Thymus (tissue), 11 donors: ENCODE results near the gene UPF1. TPM values are rescaled to one million over a fixed set of nuclear protein-coding genes. Genes with fewer than 3 reads are reported as not detected.

Source experiments
- DNase-seq, 9 donors: peaks; one replicate each; pipeline ENCODE4 v3.0.0-alpha.2; 2013; ENCODE audit warnings: low spot score in 9 of 9, low read depth in 6 of 9, missing footprints in 1 of 9
- H3K27ac ChIP-seq, 2 donors: one replicate each; pipeline ENCODE4 v1.5.1; 2013; ENCODE audit warnings: control low read depth in 1 of 2, low read depth in 1 of 2, low read length in 1 of 2, mild to moderate bottlenecking in 1 of 2, moderate library complexity in 1 of 2
- H3K27me3 ChIP-seq, 2 donors: one replicate each; pipeline ENCODE4 v1.5.1; 2013; ENCODE audit warnings: low read length in 1 of 2; ENCODE audit not compliant: control insufficient read depth in 2 of 2, insufficient read depth in 1 of 2
- H3K36me3 ChIP-seq, 2 donors: one replicate each; pipeline ENCODE4 v1.5.1; 2013; ENCODE audit warnings: low read length in 1 of 2, mild to moderate bottlenecking in 1 of 2, moderate library complexity in 1 of 2; ENCODE audit not compliant: control insufficient read depth in 2 of 2, insufficient read depth in 2 of 2
- H3K4me1 ChIP-seq, 2 donors: one replicate each; pipeline ENCODE4 v1.5.1; 2013; ENCODE audit warnings: low read length in 2 of 2; ENCODE audit not compliant: control insufficient read depth in 2 of 2, insufficient read depth in 2 of 2
- H3K4me3 ChIP-seq, 2 donors: one replicate each; pipeline ENCODE4 v1.5.1; 2013; ENCODE audit warnings: low read length in 2 of 2, control low read depth in 1 of 2, mild to moderate bottlenecking in 1 of 2
- H3K9me3 ChIP-seq, 2 donors: one replicate each; pipeline ENCODE4 v1.5.1; 2013; ENCODE audit warnings: low read length in 1 of 2, mild to moderate bottlenecking in 1 of 2; ENCODE audit not compliant: control insufficient read depth in 2 of 2, insufficient read depth in 1 of 2
- WGBS: extraction: QIAGEN DNeasy Blood & Tissue Kit; methylation state at CpG from one replicate; pipeline ENCODE4 v1.1.7; 2013; 5-methylcytosine and 5-hydroxymethylcytosine counted together
- polyA plus RNA-seq: library from polyadenylated mRNA; stranded (reverse); fragments of 200-250 nt; gene quantifications from one replicate; pipeline ENCODE4 v1.2.3, GENCODE V29; 2013
- total RNA-seq: library from RNA; stranded (reverse); fragments of 120-200 nt; gene quantifications from one replicate; pipeline ENCODE4 v1.2.4, GENCODE V29; 2013
- donor health status: healthy.

The UPF1 gene
- total and polyA plus RNA-seq, 2 donors = 25.4 to 61.0 TPM

DNA sequence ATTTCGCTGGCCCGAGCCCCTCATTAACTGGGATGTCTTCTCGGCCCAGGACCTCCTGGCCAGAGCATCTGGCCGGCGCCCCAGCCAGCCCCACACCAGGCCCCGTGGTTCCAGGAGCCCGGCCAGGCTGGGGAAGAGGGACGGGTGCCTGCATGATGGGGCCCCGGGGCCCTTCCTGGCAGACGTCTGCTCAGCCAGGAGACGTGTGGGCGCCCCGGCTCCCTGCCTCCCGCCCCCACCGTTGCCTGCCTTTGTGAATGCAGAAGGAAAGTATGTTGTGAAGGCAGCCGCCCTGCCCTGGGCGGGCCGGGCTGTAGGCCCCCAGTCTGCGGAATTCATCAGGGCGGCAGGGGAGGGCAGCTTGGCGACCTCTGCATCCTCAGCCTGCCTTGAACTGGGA is 36.2 kb upstream of the UPF1 start:
- Histone ChIP-seq H3K27ac (no peak overlapping the region), H3K9me3 (peaks cover 0 to 1% of the 10 kb centered on the region in 2 donors), H3K4me3 (no peak overlapping the region), H3K36me3 (no peaks in the 10 kb centered on the region), H3K27me3 (peaks cover 44 to 89% of the 10 kb centered on the region in 2 donors), H3K4me1 (peaks cover 0 to 3% of the 10 kb centered on the region in 2 donors)
- DNase-seq = no peak
- 17% methylated on average over 21 of the region's 21 CpGs for WGBS

DNA sequence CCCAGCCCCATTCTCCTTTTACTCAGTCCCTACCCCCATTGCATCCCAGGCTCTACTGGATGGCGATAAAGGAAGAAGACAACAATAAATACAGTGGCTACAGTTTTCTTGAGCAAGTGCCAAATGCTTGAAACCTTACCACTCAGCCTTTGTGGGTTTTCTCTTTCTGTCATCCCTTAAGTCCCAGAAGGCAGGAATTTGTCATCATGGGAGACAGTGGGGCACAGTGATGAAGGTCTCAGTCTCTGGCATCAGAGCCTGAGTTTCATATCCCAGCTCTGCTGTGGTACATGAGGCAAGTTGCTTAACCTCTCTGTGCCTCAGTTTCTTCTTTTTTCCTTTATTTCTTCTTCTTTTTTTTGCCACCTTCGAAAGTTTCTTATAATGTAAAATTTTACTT is 35.5 kb upstream of the UPF1 start:
- H3K27ac ChIP-seq = no peak overlapping the region
- peaks cover 37 to 89% of the 10 kb centered on the region in 2 donors for H3K27me3 ChIP-seq
- no peak for DNase-seq
- H3K36me3 ChIP-seq = no peaks in the 10 kb centered on the region
- H3K4me1 ChIP-seq = peaks cover 0 to 3% of the 10 kb centered on the region in 2 donors
- no peak overlapping the region for H3K4me3 ChIP-seq
- 88% methylated on average over 2 of the region's 2 CpGs for WGBS
- H3K9me3 ChIP-seq = no peaks in the 10 kb centered on the region

DNA sequence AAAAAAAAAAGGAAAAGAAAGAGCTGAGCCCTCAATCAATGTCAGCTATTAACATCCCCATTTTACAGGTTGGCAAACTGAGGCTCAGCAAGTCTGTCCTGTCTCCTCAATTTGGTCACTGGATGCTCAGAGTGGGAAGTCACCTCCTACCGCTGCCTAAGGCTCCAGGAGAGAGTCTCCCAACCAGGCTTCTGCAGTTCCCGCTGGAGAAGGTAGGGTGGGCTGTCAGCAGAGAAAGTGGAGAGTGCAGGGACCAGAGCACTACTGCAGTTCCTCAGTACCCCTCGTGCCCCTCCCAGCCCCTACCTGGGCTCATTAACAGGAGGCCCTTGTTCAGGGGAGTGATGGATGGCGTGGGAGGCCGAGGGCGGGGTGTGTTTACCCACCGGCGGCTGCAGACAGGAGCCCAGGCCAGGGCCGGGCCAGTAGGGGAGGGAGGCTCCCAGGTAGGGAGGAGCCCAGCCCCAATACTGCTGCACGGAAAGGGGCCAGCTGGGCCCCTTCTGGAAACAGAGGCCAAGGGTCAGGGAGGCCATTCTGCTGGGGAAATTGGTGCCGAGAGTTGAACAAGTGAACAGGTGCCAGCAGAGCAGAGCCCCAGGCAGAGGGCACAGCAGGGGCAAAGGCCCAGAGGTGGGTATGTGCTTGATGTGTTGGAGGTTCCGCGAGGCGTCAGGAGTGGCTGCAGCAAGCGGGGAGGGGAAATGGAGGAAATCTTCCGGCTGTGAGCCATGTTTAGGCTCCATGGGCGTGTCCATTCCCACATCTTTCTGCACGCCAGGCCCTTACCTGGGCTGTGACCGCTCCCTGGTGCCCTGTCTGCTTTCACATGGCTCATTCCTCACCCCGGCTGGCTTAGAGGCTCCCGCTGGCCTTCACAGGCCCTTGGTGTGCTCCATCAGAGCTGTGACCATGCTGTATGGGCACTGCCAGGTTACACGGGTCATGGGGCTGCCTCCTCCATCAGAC is 33.1 kb upstream of the UPF1 start:
- Histone ChIP-seq H3K27ac (no peak overlapping the region), H3K9me3 (no peaks in the 10 kb centered on the region), H3K36me3 (no peaks in the 10 kb centered on the region), H3K27me3 (peaks cover 15 to 72% of the 10 kb centered on the region in 2 donors), H3K4me1 (peaks cover 0 to 3% of the 10 kb centered on the region in 2 donors), H3K4me3 (no peak overlapping the region)
- 59% methylated on average over 22 of the region's 22 CpGs for WGBS
- no peak for DNase-seq

DNA sequence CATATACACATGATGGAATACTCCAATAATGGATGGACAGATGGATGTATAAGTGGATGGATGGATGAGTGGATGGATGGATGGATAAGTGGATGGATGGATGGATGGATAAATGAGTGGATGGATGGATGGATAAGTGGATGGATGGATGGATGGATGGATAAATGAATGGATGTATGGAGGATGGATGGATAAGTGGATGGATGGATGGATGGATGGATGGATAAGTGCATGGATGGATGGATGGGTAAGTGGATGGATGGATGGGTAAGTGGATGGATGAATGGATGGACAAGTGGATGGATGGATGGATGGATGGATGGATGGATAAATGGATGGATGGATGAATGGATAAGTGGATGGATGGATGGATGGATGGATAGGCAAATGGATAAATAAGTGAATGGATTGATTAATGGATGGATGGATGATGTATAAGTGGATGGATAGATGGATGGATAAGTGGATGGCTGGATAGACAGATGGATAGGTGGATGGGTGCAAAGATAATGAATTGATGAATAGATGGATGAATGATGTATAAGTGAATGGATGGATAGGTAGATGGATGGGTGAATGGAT is 32.3 kb upstream of the UPF1 start:
- no peak for DNase-seq
- Histone ChIP-seq H3K27me3 (peaks cover 10 to 67% of the 10 kb centered on the region in 2 donors), H3K4me3 (no peak overlapping the region), H3K4me1 (peaks cover 0 to 3% of the 10 kb centered on the region in 2 donors), H3K9me3 (no peaks in the 10 kb centered on the region), H3K36me3 (no peaks in the 10 kb centered on the region), H3K27ac (no peak overlapping the region)

DNA sequence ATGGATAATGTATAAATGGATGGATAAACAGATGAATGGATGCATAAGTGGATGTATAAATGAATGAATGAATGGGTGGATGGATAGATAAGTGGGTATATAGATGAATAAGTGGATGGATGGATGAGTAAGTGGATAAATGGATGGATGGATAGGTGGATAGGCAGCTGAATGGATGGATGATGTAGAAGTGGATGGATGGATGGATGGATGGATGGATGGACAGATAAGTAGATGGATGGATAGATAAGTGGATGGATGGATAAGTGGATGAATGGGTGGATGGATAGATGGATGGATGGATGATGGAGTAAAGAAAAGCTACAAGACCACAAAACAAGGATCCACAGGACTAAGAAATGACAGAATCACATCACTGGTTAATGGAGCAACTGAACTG is 31.7 kb upstream of the UPF1 start:
- Histone ChIP-seq H3K9me3 (no peaks in the 10 kb centered on the region), H3K4me1 (peaks cover 0 to 3% of the 10 kb centered on the region in 2 donors), H3K36me3 (no peaks in the 10 kb centered on the region), H3K27me3 (peaks cover 5 to 62% of the 10 kb centered on the region in 2 donors), H3K27ac (no peak overlapping the region), H3K4me3 (no peak overlapping the region)
- no peak for DNase-seq

DNA sequence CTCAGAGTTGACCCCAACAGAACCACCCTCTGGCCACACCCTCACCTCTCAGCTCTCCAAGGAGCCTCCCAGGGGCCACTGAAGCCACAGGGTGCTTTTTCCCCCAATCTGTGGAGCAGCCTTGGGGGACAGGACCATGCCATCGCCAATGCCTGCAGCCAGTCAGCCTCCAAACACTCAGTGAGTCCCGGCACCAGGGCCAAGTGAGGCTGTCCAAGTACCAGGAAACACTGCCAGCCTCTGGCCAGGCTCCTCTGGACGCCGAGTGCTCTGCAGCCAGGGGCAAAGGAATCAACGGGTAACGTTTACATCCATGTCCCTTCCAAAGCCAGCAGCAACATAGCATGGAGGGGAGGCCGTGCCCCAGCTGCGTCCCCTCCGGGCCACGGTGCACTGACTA is 31.1 kb upstream of the UPF1 start:
- no peak overlapping the region for H3K27ac ChIP-seq
- H3K36me3 ChIP-seq = no peaks in the 10 kb centered on the region
- 86% methylated on average over 10 of the region's 10 CpGs for WGBS
- H3K9me3 ChIP-seq = no peaks in the 10 kb centered on the region
- H3K4me3 ChIP-seq = no peak overlapping the region
- H3K4me1 ChIP-seq = peaks cover 0 to 2% of the 10 kb centered on the region in 2 donors
- no peak for DNase-seq
- peaks cover under 1 to 56% of the 10 kb centered on the region in 2 donors for H3K27me3 ChIP-seq

DNA sequence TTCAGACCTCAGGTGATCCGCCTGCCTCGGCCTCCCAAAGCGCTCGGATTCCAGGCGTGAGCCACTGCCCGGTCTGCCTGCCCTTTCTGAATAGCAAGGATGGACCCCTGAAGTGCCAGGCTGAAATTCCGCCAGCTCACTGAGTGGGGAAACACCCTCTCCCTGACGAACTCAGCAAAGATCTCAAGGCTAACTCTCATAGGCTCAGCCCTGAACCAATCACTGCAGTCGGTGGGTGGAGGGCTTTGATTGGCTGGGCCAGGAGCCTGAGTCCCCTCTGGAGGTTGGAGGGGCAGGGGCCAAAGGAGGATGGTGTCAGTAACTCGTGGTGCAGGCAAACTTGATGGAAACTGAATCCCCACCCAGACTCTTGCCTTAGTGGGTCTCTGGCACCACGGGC is 29.4 kb upstream of the UPF1 start:
- no peak overlapping the region for H3K4me3 ChIP-seq
- H3K27ac ChIP-seq = no peak overlapping the region
- no peaks in the 10 kb centered on the region for H3K4me1 ChIP-seq
- no peak for DNase-seq
- no peaks in the 10 kb centered on the region for H3K9me3 ChIP-seq
- peaks cover 0 to 41% of the 10 kb centered on the region in 2 donors for H3K27me3 ChIP-seq
- no peaks in the 10 kb centered on the region for H3K36me3 ChIP-seq
- WGBS = 77% methylated on average over 11 of the region's 11 CpGs

DNA sequence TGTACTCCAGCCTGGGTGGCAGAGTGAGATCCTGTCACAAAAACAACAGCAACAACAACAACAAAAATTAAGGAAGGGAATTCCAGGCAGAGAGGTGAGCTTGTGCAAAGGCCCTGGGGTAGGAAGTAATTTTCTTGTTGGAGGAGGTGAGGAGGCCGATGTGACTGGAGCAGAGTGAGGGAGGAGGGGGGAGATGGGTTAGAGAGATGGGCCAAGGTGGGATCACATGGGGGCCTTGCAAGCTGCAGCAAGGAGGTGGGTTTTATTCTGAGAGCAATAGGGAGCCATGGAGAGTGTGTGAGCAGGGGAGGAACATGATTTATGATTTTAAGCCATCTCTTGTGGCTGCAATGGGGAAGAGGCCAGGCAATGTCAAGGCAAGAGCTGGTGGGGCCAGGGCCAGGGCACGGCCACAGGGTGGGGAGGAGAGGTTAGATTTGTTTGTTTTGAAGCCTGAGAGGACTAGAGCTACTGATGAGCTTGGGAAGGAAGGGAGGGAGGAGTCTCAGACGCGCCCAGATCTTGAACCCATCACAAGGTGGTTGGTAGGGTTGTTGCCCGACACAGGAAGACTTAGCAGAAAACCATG is 28.1 kb upstream of the UPF1 start:
- no peaks in the 10 kb centered on the region for H3K36me3 ChIP-seq
- 93% methylated on average over 5 of the region's 5 CpGs for WGBS
- no peak overlapping the region for H3K27ac ChIP-seq
- peaks cover 0 to 39% of the 10 kb centered on the region in 2 donors for H3K27me3 ChIP-seq
- H3K9me3 ChIP-seq = no peaks in the 10 kb centered on the region
- H3K4me1 ChIP-seq = no peaks in the 10 kb centered on the region
- no peak overlapping the region for H3K4me3 ChIP-seq
- no peak for DNase-seq

DNA sequence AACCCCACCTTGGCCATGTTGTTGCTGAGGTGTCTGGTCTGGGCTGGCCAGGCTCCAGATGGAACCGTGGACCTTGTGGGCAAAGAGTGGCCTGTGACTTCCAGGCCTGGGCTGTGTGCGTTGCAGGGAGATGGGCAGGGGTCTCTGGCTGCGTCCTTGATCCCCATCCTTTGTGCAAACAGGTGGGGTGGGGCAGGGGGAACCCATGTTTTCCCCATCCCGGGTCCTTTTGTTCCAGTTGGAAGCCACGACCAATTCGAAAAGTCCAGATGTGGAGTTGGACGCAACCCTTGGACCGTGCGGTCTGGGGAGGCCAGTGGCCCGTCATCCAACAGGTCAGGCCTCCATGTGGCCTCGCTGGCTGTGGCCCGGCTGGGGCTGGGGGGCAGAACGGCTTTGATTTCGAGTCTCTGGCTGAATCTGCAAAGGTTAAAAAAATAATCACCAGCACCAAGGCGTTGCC is 27.6 kb upstream of the UPF1 start:
- Histone ChIP-seq H3K4me1 (no peaks in the 10 kb centered on the region), H3K9me3 (no peaks in the 10 kb centered on the region), H3K27ac (no peak overlapping the region), H3K36me3 (no peaks in the 10 kb centered on the region), H3K4me3 (no peak overlapping the region), H3K27me3 (peaks cover 0 to 37% of the 10 kb centered on the region in 2 donors)
- 97% methylated on average over 15 of the region's 15 CpGs for WGBS
- no peak for DNase-seq
